ENCODE measurements around the gene POLA1. TPM values are rescaled to one million over a fixed set of nuclear protein-coding genes. Genes with fewer than 3 reads are reported as not detected.

POLA1 gene
- total RNA-seq, 4 donors from 2014 or later: 12.0 to 15.6 (median 12.5) TPM

DNA sequence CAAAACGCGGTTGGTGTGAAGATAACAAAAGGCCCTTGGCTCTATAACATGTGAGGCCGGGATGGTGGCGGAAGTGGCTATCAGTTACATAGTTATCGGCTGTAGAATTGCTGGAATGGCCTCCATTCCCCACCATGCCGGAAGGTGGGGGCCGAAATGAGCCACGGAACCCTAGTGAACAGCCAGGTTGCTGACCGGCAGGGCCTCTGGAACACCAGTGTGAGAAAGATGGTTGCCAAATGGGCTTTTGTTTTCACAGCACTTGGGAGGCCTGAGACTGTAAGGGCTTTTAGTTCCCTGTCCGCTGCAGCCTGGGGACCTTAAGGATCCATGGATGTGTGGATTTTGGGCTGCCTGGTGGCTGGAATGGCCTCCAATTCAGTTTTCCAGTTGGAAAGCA is 345.3 kb downstream of the POLA1 start:
- TF ChIP-seq EP300 (IDR thresholded peaks at IDR 0.05) (no peak), POLR2AphosphoS5 (IDR thresholded peaks at IDR 0.05) (no peak), POLR2A (IDR thresholded peaks at IDR 0.05) (no peak)
- WGBS, 2 donors (ENCODE audit: low coverage in 1 of 2): 70% methylated on average over 3 of the region's 10 CpGs; no CpG with 5 or more reads in 1 of the 2 donors
- Histone ChIP-seq H3K27ac (no peak overlapping the region), H3K9me3 (no peaks in the 10 kb centered on the region), H3K36me3 (no peaks in the 10 kb centered on the region), H3K4me3 (no peak overlapping the region), H3K27me3 (no peaks in the 10 kb centered on the region), H3K4me1 (no peaks in the 10 kb centered on the region)
- no peak for ATAC-seq

DNA sequence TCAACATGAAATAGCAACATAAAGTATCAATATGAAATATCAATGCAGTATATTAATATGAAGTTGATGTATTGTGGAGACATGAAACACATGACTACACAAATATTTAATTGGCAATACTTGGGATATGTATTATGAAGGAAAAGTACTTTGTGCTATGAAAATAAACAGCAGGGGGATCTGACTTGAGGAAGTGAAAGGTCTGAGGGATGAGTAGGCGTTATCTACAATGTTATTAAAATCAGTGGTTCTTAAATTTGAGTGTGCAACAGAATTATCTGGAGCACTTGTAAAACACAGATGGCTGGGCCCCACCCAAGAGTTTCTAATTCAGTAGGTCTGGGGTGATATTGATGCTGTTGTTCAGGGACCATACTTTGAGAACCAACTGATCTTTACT is 349.5 kb downstream of the POLA1 start:
- WGBS, 2 donors (ENCODE audit: low coverage in 1 of 2): 50 to 64% methylated on average over 1 of the region's 1 CpG
- Histone ChIP-seq H3K9me3 (no peaks in the 10 kb centered on the region), H3K4me3 (no peak overlapping the region), H3K4me1 (no peaks in the 10 kb centered on the region), H3K27me3 (no peaks in the 10 kb centered on the region), H3K36me3 (no peaks in the 10 kb centered on the region), H3K27ac (no peak overlapping the region)
- ATAC-seq: no peak
- no peak for TF ChIP-seq EP300 (IDR thresholded peaks at IDR 0.05)
- TF ChIP-seq POLR2AphosphoS5 (IDR thresholded peaks at IDR 0.05): no peak
- TF ChIP-seq, protein P1, sequence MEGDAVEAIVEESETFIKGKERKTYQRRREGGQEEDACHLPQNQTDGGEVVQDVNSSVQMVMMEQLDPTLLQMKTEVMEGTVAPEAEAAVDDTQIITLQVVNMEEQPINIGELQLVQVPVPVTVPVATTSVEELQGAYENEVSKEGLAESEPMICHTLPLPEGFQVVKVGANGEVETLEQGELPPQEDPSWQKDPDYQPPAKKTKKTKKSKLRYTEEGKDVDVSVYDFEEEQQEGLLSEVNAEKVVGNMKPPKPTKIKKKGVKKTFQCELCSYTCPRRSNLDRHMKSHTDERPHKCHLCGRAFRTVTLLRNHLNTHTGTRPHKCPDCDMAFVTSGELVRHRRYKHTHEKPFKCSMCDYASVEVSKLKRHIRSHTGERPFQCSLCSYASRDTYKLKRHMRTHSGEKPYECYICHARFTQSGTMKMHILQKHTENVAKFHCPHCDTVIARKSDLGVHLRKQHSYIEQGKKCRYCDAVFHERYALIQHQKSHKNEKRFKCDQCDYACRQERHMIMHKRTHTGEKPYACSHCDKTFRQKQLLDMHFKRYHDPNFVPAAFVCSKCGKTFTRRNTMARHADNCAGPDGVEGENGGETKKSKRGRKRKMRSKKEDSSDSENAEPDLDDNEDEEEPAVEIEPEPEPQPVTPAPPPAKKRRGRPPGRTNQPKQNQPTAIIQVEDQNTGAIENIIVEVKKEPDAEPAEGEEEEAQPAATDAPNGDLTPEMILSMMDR (IDR thresholded peaks at IDR 0.05): no peak
- TF ChIP-seq POLR2A (IDR thresholded peaks at IDR 0.05): no peak

Small RNA genes within 50 kb of the gene (small RNA-seq; reads per million reads assigned to genes)
- 0 reads per million in 4 donors for gene SCARNA23

Other genes starting within 250 kb of the POLA1 start
- 10 to 100 TPM; 51.8 to 77.0 (median 68.4) TPM for gene PDK3, start 228.6 kb upstream of the POLA1 start, total RNA-seq
- 10 to 100 TPM in 1 of 4 donors, 1 to 10 TPM in 3; 1.6 to 12.5 (median 4.6) TPM for gene PCYT1B, start 46.6 kb upstream of the POLA1 start, total RNA-seq